CD14-positive monocyte (primary cell): ENCODE data around the gene ARHGAP10. TPM values are rescaled to one million over a fixed set of nuclear protein-coding genes. Genes with fewer than 3 reads are reported as not detected.

Experiments used
- DNase-seq, 3 donors: peaks; one replicate each; pipeline ENCODE4 v3.0.0-alpha.2; 2011 to 2022
- H2AFZ ChIP-seq: 2 replicates; pipeline ENCODE4 v1.6.0; 2012; ENCODE audit warnings: mild to moderate bottlenecking, low read depth, low read length, inconsistent platforms; ENCODE audit not compliant: insufficient read depth, poor library complexity, severe bottlenecking
- H3K27ac ChIP-seq, 2 donors: 1 replicate in 1 of 2; 2 replicates in 1 of 2; pipeline ENCODE4 v1.5.1; 2012 to 2013; ENCODE audit warnings: low read length in 2 of 2, control low read depth in 1 of 2, inconsistent platforms in 1 of 2, low read depth in 1 of 2, mild to moderate bottlenecking in 1 of 2
- H3K27me3 ChIP-seq, 2 donors: one replicate each; pipeline versions ENCODE4 v1.6.0 to v1.6.1; 2011 to 2013; ENCODE audit warnings: low read length in 2 of 2; ENCODE audit not compliant: control insufficient read depth in 2 of 2, insufficient read depth in 2 of 2
- H3K36me3 ChIP-seq, 2 donors: replicated peaks in 1 of 2; 1 replicate in 1 of 2; 2 replicates in 1 of 2; pipeline versions ENCODE4 v1.5.1 to v1.6.1; 2012 to 2013; ENCODE audit warnings: low read length in 2 of 2, control low read depth in 1 of 2, inconsistent platforms in 1 of 2, mild to moderate bottlenecking in 1 of 2; ENCODE audit not compliant: insufficient read depth in 2 of 2, control insufficient read depth in 1 of 2
- H3K4me1 ChIP-seq, 2 donors: 1 replicate in 1 of 2; 2 replicates in 1 of 2; pipeline versions ENCODE4 v1.5.1 to v1.6.1; 2012 to 2013; ENCODE audit warnings: low read length in 2 of 2, control low read depth in 1 of 2, inconsistent platforms in 1 of 2, mild to moderate bottlenecking in 1 of 2, moderate library complexity in 1 of 2; ENCODE audit not compliant: insufficient read depth in 2 of 2, control insufficient read depth in 1 of 2
- H3K4me2 ChIP-seq: replicated peaks from 2 replicates; pipeline ENCODE3; 2012; ENCODE audit warnings: low read length, moderate library complexity, mild to moderate bottlenecking; ENCODE audit not compliant: poor library complexity, severe bottlenecking; ENCODE audit errors: extremely low read depth
- H3K4me3 ChIP-seq, 3 experiments: fragments of 200-600 bp in 1 of 3; sonication (generic) in 1 of 3; replicated peaks in 1 of 3; 1 replicate in 2 of 3; 2 replicates in 1 of 3; pipeline ENCODE4 v1.5.1; 2011 to 2013; ENCODE audit warnings: low read length in 3 of 3, mild to moderate bottlenecking in 3 of 3, control low read depth in 2 of 3, low read depth in 2 of 3, inconsistent platforms in 1 of 3, moderate library complexity in 1 of 3
- H3K79me2 ChIP-seq: 2 replicates; pipeline ENCODE4 v1.6.0; 2012; ENCODE audit warnings: mild to moderate bottlenecking, control low read depth, inconsistent platforms, low read length, moderate library complexity; ENCODE audit not compliant: insufficient read depth
- H3K9ac ChIP-seq: 2 replicates; pipeline ENCODE4 v1.6.0; 2017; ENCODE audit warnings: low read length, mild to moderate bottlenecking; ENCODE audit not compliant: insufficient read depth, poor library complexity, severe bottlenecking
- H3K9me3 ChIP-seq, 2 donors: replicated peaks in 1 of 2; 1 replicate in 1 of 2; 2 replicates in 1 of 2; pipeline versions ENCODE4 v1.5.1 to v1.6.1; 2012 to 2013; ENCODE audit warnings: low read length in 2 of 2, control low read depth in 1 of 2; ENCODE audit not compliant: control insufficient read depth in 1 of 2, insufficient read depth in 1 of 2
- H4K20me1 ChIP-seq: 2 replicates; pipeline ENCODE4 v1.6.0; 2012; ENCODE audit warnings: mild to moderate bottlenecking, low read length, control low read depth, moderate library complexity; ENCODE audit not compliant: insufficient read depth
- H3K27ac Mint-ChIP-seq, 7 donors: one replicate each; pipeline ENCODE4 v1.8.0; 2020; ENCODE audit warnings: mild to moderate bottlenecking in 7 of 7, mixed read lengths in 7 of 7, moderate library complexity in 6 of 7, inconsistent platforms in 2 of 7
- H3K27me3 Mint-ChIP-seq, 3 donors: one replicate each; pipeline ENCODE4 v1.8.0; 2021 to 2022; ENCODE audit warnings: low read depth in 3 of 3, mild to moderate bottlenecking in 3 of 3, mixed read lengths in 3 of 3, moderate library complexity in 3 of 3, inconsistent platforms in 1 of 3
- H3K36me3 Mint-ChIP-seq, 2 donors: one replicate each; pipeline ENCODE4 v1.8.0; 2020; ENCODE audit warnings: mixed read lengths in 2 of 2, inconsistent platforms in 1 of 2, mild to moderate bottlenecking in 1 of 2
- H3K4me1 Mint-ChIP-seq: one replicate; pipeline ENCODE4 v1.8.0; 2020; ENCODE audit warnings: mild to moderate bottlenecking, mixed read lengths
- H3K4me3 Mint-ChIP-seq, 2 donors: one replicate each; pipeline ENCODE4 v1.8.0; 2020; ENCODE audit warnings: mild to moderate bottlenecking in 2 of 2, mixed read lengths in 2 of 2, moderate library complexity in 1 of 2
- H3K9me3 Mint-ChIP-seq, 7 donors: one replicate each; pipeline ENCODE4 v1.8.0; 2020 to 2022; ENCODE audit warnings: mixed read lengths in 7 of 7, mild to moderate bottlenecking in 6 of 7, moderate library complexity in 6 of 7, inconsistent platforms in 2 of 7
- WGBS: methylation state at CpG from one replicate; pipeline ENCODE4 v1.1.5; 2013; ENCODE audit warnings: missing lambda C conversion rate; ENCODE audit not compliant: insufficient coverage; 5-methylcytosine and 5-hydroxymethylcytosine counted together
- intact Hi-C, 2 donors: fragments of 100-400 bp; cut with micrococcal nuclease; formaldehyde crosslinking; loops; one replicate each; pipeline versions ENCODE4 v1.15.0 to v1.15.1; 2023
- polyA minus RNA-seq: library from RNA; depleted of rRNA, polyadenylated mRNA; stranded (reverse); fragments of >200 nt; gene quantifications from 2 replicates; pipeline ENCODE4 v1.2.3, GENCODE V29; 2012
- polyA plus RNA-seq, 3 donors: library from polyadenylated mRNA; depleted of rRNA in 1 of 3; unstranded in 2 of 3; stranded (reverse) in 1 of 3; fragments of 300-500 nt in 2 of 3; fragments of >200 nt in 1 of 3; fragmentation: Illumina TruSeq in 2 of 3; gene quantifications; 1 replicate in 2 of 3; 2 replicates in 1 of 3; pipeline ENCODE4 v1.2.3, GENCODE V29; 2012 to 2021
- total RNA-seq, 12 experiments: library from RNA in 1 of 12; stranded (reverse) in 1 of 12; fragments of 120-200 nt in 1 of 12; gene quantifications; one replicate each; pipeline ENCODE4 v1.2.4 and lab custom pipeline; 2013 to 2026; ENCODE audit warnings: mixed read lengths in 6 of 12, inconsistent platforms in 1 of 12
- TF ChIP-seq, protein P1 (sequence below): fragments of 200-600 bp; IDR thresholded peaks from one replicate; pipeline ENCODE4 v1.8.0; 2022; ENCODE audit warnings: antibody characterized with exemption, mild to moderate bottlenecking

The ARHGAP10 gene, protein sequence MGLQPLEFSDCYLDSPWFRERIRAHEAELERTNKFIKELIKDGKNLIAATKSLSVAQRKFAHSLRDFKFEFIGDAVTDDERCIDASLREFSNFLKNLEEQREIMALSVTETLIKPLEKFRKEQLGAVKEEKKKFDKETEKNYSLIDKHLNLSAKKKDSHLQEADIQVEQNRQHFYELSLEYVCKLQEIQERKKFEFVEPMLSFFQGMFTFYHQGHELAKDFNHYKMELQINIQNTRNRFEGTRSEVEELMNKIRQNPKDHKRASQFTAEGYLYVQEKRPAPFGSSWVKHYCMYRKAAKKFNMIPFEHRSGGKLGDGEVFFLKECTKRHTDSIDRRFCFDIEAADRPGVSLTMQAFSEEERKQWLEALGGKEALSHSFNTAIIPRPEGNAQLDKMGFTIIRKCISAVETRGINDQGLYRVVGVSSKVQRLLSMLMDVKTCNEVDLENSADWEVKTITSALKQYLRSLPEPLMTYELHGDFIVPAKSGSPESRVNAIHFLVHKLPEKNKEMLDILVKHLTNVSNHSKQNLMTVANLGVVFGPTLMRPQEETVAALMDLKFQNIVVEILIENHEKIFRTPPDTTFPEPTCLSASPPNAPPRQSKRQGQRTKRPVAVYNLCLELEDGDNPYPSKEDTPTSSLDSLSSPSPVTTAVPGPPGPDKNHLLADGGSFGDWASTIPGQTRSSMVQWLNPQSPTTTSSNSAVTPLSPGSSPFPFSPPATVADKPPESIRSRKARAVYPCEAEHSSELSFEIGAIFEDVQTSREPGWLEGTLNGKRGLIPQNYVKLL
- 7.6 TPM for total RNA-seq (2013)
- polyA plus RNA-seq (1 to 10 TPM; 1.7 to 4.3 (median 3.0) TPM), polyA minus RNA-seq (5.6 and 7.1 TPM in 2 replicates), total RNA-seq (lab: John Stamatoyannopoulos, UW) (21.1 to 52.1 (median 23.6) reads per million in 11 experiments)

DNA sequence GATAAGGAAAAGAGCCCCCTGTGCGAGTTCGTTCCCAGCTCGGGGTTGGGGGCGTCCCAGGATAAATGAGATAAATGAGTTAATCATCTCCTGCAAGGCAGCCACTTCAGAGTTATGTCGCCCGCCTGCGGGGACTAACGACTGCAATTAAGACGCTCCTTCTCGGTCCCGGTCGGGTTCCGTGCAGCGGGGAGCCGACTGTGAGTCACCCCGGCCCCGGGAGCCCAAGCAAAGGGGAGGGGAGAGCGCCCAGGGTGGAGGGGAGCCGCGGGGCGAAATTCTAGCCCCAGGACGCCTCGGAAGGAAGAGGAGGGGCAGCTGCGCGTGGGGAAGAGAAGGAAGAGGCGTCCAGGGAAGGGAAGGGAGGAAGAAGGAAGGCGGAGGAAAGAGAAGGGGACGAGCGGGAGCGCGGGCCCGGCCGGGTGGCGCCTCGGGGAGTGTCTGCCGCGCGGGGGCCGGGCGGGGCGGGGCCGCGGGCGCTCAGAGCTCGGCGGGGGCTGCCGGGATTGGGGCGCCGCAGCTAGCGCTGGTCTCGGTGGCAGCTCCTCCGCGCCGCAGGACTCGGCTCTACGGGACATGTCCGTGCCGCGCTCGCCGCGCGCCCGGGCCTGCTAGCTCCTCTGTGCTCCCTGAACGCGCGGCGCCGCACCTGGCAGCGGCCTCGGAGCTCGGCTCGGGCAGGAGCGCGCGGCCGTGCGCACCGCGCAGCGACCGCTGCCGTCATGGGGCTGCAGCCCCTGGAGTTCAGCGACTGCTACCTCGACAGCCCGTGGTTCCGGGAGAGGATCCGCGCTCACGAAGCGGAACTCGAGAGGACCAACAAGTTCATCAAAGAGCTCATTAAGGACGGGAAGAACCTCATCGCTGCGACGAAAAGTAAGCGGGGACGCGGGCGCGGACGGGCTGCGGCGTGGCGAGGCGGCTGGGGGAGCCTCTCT, at the start of gene ARHGAP10:
TSS of gene ARHGAP10 (plus strand) at position 509 of the 938 bp plus-strand sequence. CDS start at position 723, 214 bp downstream.
- H3K9me3 ChIP-seq = no peaks in the 10 kb centered on the region
- peaks cover 19 to 31% of the 10 kb centered on the region in 2 donors for H3K4me1 ChIP-seq
- H3K4me3 Mint-ChIP-seq = peak within 1 kb of the TSS; percentile 97 to 98
- H3K4me3 ChIP-seq = peak within 1 kb of the TSS; percentile 70 to 87 (median 78)
- peaks cover 5 to 17% (median 14%) of the 10 kb centered on the region in 3 donors for H3K27me3 Mint-ChIP-seq
- peaks cover 0 to 5% of the 10 kb centered on the region in 2 donors for H3K27me3 ChIP-seq
- H3K27ac ChIP-seq = peak within 1 kb of the TSS; percentile 0 to 69
- H3K4me2 ChIP-seq = peak within 1 kb of the TSS; percentile 83
- no peaks in the 10 kb centered on the region for H3K9me3 Mint-ChIP-seq
- peaks cover 25% of the 10 kb centered on the region for H3K79me2 ChIP-seq
- H3K36me3 Mint-ChIP-seq = no peaks in the 10 kb centered on the region
- H3K4me1 Mint-ChIP-seq = peaks cover 26% of the 10 kb centered on the region
- peak within 1 kb of the TSS; percentile 88 for H2AFZ ChIP-seq
- WGBS = under 1% methylated on average over 104 of the region's 106 CpGs
- intact Hi-C loops = loop anchor here (5.0 to 10.0 kb wide), 2 partner anchors 45 to 133 kb away; no protein-coding TSS in a partner anchor
- peak within 1 kb of the TSS; percentile 77 for H3K9ac ChIP-seq
- DNase-seq = peak; percentile 74 to 82 (median 79)
- peaks cover 5% of the 10 kb centered on the region for H4K20me1 ChIP-seq
- TF ChIP-seq, protein P1, sequence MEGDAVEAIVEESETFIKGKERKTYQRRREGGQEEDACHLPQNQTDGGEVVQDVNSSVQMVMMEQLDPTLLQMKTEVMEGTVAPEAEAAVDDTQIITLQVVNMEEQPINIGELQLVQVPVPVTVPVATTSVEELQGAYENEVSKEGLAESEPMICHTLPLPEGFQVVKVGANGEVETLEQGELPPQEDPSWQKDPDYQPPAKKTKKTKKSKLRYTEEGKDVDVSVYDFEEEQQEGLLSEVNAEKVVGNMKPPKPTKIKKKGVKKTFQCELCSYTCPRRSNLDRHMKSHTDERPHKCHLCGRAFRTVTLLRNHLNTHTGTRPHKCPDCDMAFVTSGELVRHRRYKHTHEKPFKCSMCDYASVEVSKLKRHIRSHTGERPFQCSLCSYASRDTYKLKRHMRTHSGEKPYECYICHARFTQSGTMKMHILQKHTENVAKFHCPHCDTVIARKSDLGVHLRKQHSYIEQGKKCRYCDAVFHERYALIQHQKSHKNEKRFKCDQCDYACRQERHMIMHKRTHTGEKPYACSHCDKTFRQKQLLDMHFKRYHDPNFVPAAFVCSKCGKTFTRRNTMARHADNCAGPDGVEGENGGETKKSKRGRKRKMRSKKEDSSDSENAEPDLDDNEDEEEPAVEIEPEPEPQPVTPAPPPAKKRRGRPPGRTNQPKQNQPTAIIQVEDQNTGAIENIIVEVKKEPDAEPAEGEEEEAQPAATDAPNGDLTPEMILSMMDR = no peak
- H3K27ac Mint-ChIP-seq = peak within 1 kb of the TSS; percentile 43 to 90 (median 78)
- no peaks in the 10 kb centered on the region for H3K36me3 ChIP-seq
